H9 (cell line): ENCODE measurements around the gene PDZK1IP1. TPM values are rescaled to one million over a fixed set of nuclear protein-coding genes. Genes with fewer than 3 reads are reported as not detected.
A peak's percentile ranks its signal among the peaks of the same experiment; 100 is the strongest.

Source experiments
- DNase-seq: peaks from one replicate; pipeline ENCODE4 v3.0.0-alpha.2; 2017
- H2AFZ ChIP-seq: one replicate; pipeline ENCODE4 v1.6.1; 2013; ENCODE audit warnings: mild to moderate bottlenecking, low read length, control low read depth, moderate library complexity
- H2AK5ac ChIP-seq: 2 replicates; pipeline ENCODE4 v1.6.1; 2013; ENCODE audit warnings: low read length, control low read depth, mixed read lengths; ENCODE audit not compliant: insufficient read length
- H2BK120ac ChIP-seq: one replicate; pipeline ENCODE4 v1.6.1; 2013; ENCODE audit warnings: low read depth, mild to moderate bottlenecking, low read length, control low read depth, inconsistent platforms; ENCODE audit not compliant: poor library complexity, severe bottlenecking
- H2BK12ac ChIP-seq: 2 replicates; pipeline ENCODE4 v1.6.1; 2013; ENCODE audit warnings: low read length, control low read depth, mixed read lengths, low read depth; ENCODE audit not compliant: insufficient read length
- H2BK15ac ChIP-seq: 2 replicates; pipeline ENCODE4 v1.6.1; 2013; ENCODE audit warnings: low read depth, low read length, control low read depth
- H2BK20ac ChIP-seq: one replicate; pipeline ENCODE4 v1.6.1; 2013; ENCODE audit warnings: low read depth, mild to moderate bottlenecking, low read length, control low read depth, inconsistent platforms; ENCODE audit not compliant: poor library complexity, severe bottlenecking
- H2BK5ac ChIP-seq: 2 replicates; pipeline ENCODE4 v1.6.1; 2013; ENCODE audit warnings: low read length, control low read depth, mixed read lengths; ENCODE audit not compliant: insufficient read length
- H3K14ac ChIP-seq: 2 replicates; pipeline ENCODE4 v1.6.1; 2013; ENCODE audit warnings: low read length, control low read depth; ENCODE audit not compliant: insufficient read depth
- H3K18ac ChIP-seq: 2 replicates; pipeline ENCODE4 v1.6.1; 2013; ENCODE audit warnings: low read depth, mild to moderate bottlenecking, mixed read lengths, low read length, control low read depth; ENCODE audit not compliant: insufficient read length
- H3K23ac ChIP-seq: 2 replicates; pipeline ENCODE4 v1.6.1; 2013; ENCODE audit warnings: low read length, control low read depth, mixed read lengths, low read depth; ENCODE audit not compliant: insufficient read length
- H3K23me2 ChIP-seq: 2 replicates; pipeline ENCODE4 v1.6.1; 2013; ENCODE audit warnings: low read depth, mild to moderate bottlenecking, mixed read lengths, low read length, control low read depth; ENCODE audit not compliant: insufficient read length, poor library complexity, severe bottlenecking
- H3K27ac ChIP-seq: 2 replicates; pipeline ENCODE4 v1.5.1; 2013; ENCODE audit warnings: low read length, control low read depth, mixed read lengths, low read depth; ENCODE audit not compliant: insufficient read length
- H3K27me3 ChIP-seq: 2 replicates; pipeline ENCODE4 v1.6.1; 2013; ENCODE audit warnings: low read length, control low read depth, inconsistent platforms; ENCODE audit not compliant: insufficient read depth
- H3K4ac ChIP-seq: 2 replicates; pipeline ENCODE4 v1.6.1; 2013; ENCODE audit warnings: low read depth, mild to moderate bottlenecking, control low read depth, inconsistent platforms, low read length, moderate library complexity
- H3K4me1 ChIP-seq: 2 replicates; pipeline ENCODE4 v1.6.1; 2013; ENCODE audit warnings: low read length, control low read depth, inconsistent platforms; ENCODE audit not compliant: insufficient read depth
- H3K4me2 ChIP-seq: 2 replicates; pipeline ENCODE4 v1.6.1; 2013; ENCODE audit warnings: low read length, control low read depth, mixed read lengths; ENCODE audit not compliant: insufficient read length, insufficient read depth
- H3K56ac ChIP-seq: 2 replicates; pipeline ENCODE4 v1.6.1; 2013; ENCODE audit warnings: low read depth, mild to moderate bottlenecking, mixed read lengths, low read length, control low read depth; ENCODE audit not compliant: insufficient read length
- H3K79me1 ChIP-seq: 2 replicates; pipeline ENCODE4 v1.6.1; 2013; ENCODE audit warnings: low read depth, mild to moderate bottlenecking, moderate library complexity, low read length, control low read depth, inconsistent platforms; ENCODE audit not compliant: insufficient read depth, poor library complexity, severe bottlenecking
- H3K79me2 ChIP-seq: 2 replicates; pipeline ENCODE4 v1.6.1; 2013; ENCODE audit warnings: low read length, control low read depth, inconsistent platforms; ENCODE audit not compliant: insufficient read depth
- H3K9ac ChIP-seq: 2 replicates; pipeline ENCODE4 v1.6.1; 2013; ENCODE audit warnings: low read length, control low read depth, mixed read lengths; ENCODE audit not compliant: insufficient read length; ENCODE audit errors: extremely low read depth
- H3K9me3 ChIP-seq: one replicate; pipeline ENCODE4 v1.6.1; 2013; ENCODE audit warnings: low read depth, low read length, inconsistent platforms; ENCODE audit not compliant: control insufficient read depth
- H3T11ph ChIP-seq: one replicate; pipeline ENCODE4 v1.6.1; 2013; ENCODE audit warnings: mild to moderate bottlenecking, low read length, control low read depth, inconsistent platforms
- H4K20me1 ChIP-seq: one replicate; pipeline ENCODE4 v1.6.1; 2013; ENCODE audit not compliant: control insufficient read depth, insufficient read length, insufficient read depth
- H4K5ac ChIP-seq: 2 replicates; pipeline ENCODE4 v1.6.1; 2013; ENCODE audit warnings: low read depth, mild to moderate bottlenecking, mixed read lengths, low read length, control low read depth; ENCODE audit not compliant: insufficient read length
- H4K8ac ChIP-seq: replicated peaks from 2 replicates; pipeline ENCODE4 v1.6.1; 2013; ENCODE audit warnings: low read length, control low read depth, mixed read lengths, low read depth; ENCODE audit not compliant: insufficient read length
- H4K91ac ChIP-seq: 2 replicates; pipeline ENCODE4 v1.6.1; 2013; ENCODE audit warnings: low read depth, mild to moderate bottlenecking, moderate library complexity, mixed read lengths, low read length, control low read depth; ENCODE audit not compliant: insufficient read length
- H3K27ac Mint-ChIP-seq, 3 experiments: 2 replicates in 2 of 3; 3 replicates in 1 of 3; pipeline ENCODE4 v1.8.0; 2020 to 2021; ENCODE audit warnings: mixed read lengths in 3 of 3, mild to moderate bottlenecking in 1 of 3, moderate library complexity in 1 of 3
- H3K27me3 Mint-ChIP-seq: 2 replicates; pipeline ENCODE4 v1.8.0; 2021; ENCODE audit warnings: low read depth, mild to moderate bottlenecking, moderate library complexity, mixed read lengths
- H3K36me3 Mint-ChIP-seq, 3 experiments: 2 replicates in 2 of 3; 3 replicates in 1 of 3; pipeline ENCODE4 v1.8.0; 2020 to 2021; ENCODE audit warnings: low read depth in 3 of 3, mixed read lengths in 3 of 3; ENCODE audit not compliant: insufficient read depth in 1 of 3
- H3K4me1 Mint-ChIP-seq, 2 experiments: 2 replicates each; pipeline ENCODE4 v1.8.0; 2020; ENCODE audit warnings: mixed read lengths in 2 of 2
- H3K4me3 Mint-ChIP-seq, 2 experiments: 2 replicates in 1 of 2; 3 replicates in 1 of 2; pipeline ENCODE4 v1.8.0; 2020 to 2021; ENCODE audit warnings: mild to moderate bottlenecking in 2 of 2, mixed read lengths in 2 of 2, moderate library complexity in 1 of 2
- H3K9me3 Mint-ChIP-seq, 2 experiments: 2 replicates in 1 of 2; 3 replicates in 1 of 2; pipeline ENCODE4 v1.8.0; 2020; ENCODE audit warnings: mild to moderate bottlenecking in 2 of 2, mixed read lengths in 2 of 2, moderate library complexity in 1 of 2
- CTCF ChIP-seq: fragments of 200-600 bp; sonication (generic); conservative IDR thresholded peaks from 3 replicates; pipeline ENCODE4 v1.8.0; 2021; ENCODE audit warnings: antibody characterized with exemption, mild to moderate bottlenecking
- WGBS: extraction: QIAGEN DNeasy Blood & Tissue Kit; methylation state at CpG from one replicate; pipeline ENCODE4 v1.1.7; 2013; ENCODE audit warnings: missing lambda C conversion rate, low lambda C conversion rate, mixed read lengths; ENCODE audit not compliant: insufficient read length; ENCODE audit errors: extremely low coverage; 5-methylcytosine and 5-hydroxymethylcytosine counted together
- total RNA-seq: library from RNA; stranded (reverse); gene quantifications from 2 replicates; pipeline ENCODE4 v1.2.1, GENCODE V29; 2021

The PDZK1IP1 gene
- total RNA-seq, 1 experiment from 2014 or later, result not detected

- Histone ChIP-seq H4K91ac (no peak overlapping the region), H3K4me2 (no peak overlapping the region), H2BK20ac (no peak overlapping the region), H4K5ac (no peak overlapping the region), H3K4ac (no peak overlapping the region), H3K27ac (no peak overlapping the region), H3K4me1 (0 out of 2 replicates have a peak, but pooled peaks cover 2% of the 10 kb centered on the region), H3T11ph (no peak overlapping the region), H2BK15ac (no peak overlapping the region), H2AK5ac (no peak overlapping the region), H3K23me2 (peaks cover 8% of the 10 kb centered on the region), H3K23ac (no peak overlapping the region), H4K20me1 (no peaks in the 10 kb centered on the region), H3K56ac (no peak overlapping the region), H2AFZ (no peak overlapping the region), H2BK12ac (no peak overlapping the region), H3K79me1 (no peaks in the 10 kb centered on the region), H3K9me3 (no peaks in the 10 kb centered on the region), H2BK5ac (no peak overlapping the region), H3K9ac (no peak overlapping the region), H2BK120ac (no peak overlapping the region), H4K8ac (no peak overlapping the region), H3K27me3 (peaks cover 4% of the 10 kb centered on the region; the same call in 1 of the 2 replicates), H3K18ac (no peak overlapping the region), H3K79me2 (no peaks in the 10 kb centered on the region), H3K14ac (no peak overlapping the region)
- no peak for TF ChIP-seq CTCF
- H3K4me3 Mint-ChIP-seq, result no peak overlapping the region
- peaks cover 63% of the 10 kb centered on the region for H3K27me3 Mint-ChIP-seq
- H3K9me3 Mint-ChIP-seq, result peaks cover 5 to 10% of the 10 kb centered on the region in 2 experiments; a peak in 2 of 5 replicates
- no CpG with 5 or more reads among the region's 18 CpGs for WGBS
- peak overlapping the region in 1 of 3 experiments; percentile 9; a peak in 1 of 7 replicates for H3K27ac Mint-ChIP-seq
- peak; percentile 65 for DNase-seq
- H3K36me3 Mint-ChIP-seq, result 0 out of 7 replicates have a peak, but pooled peaks cover 0 to 3% (median 0%) of the 10 kb centered on the region in 3 experiments
- H3K4me1 Mint-ChIP-seq, result peaks cover 16 to 18% of the 10 kb centered on the region in 2 experiments
Observed at GRCh38 chr1:47181095-47181954, 8.5 kb downstream of the PDZK1IP1 start.
